DMS 273 (cell line): ENCODE results near the gene GRIN3A.

Experiments used
- DNase-seq: peaks from one replicate; lab custom pipeline; 2025; ENCODE audit not compliant: unreplicated experiment; lab: John Stamatoyannopoulos, UW

GRIN3A gene

GRCh38 chr9:101533334-101534204 is 204.9 kb downstream of the GRIN3A start, which contains the start of gene RNF20:
Gene RNF20 (plus strand): TSS chr9:101533853. CDS start chr9:101535424, 1,571 bp downstream.
- peak; percentile 100 for DNase-seq

- DNase-seq = peak; percentile 83
These were observed 208.3 kb downstream of the GRIN3A start for GRCh38 chr9:101530076-101530711.

GRCh38 chr9:101528015-101528414 is 210.4 kb downstream of the GRIN3A start:
- DNase-seq = no peak

GRCh38 chr9:101527066-101527465 is 211.4 kb downstream of the GRIN3A start:
- DNase-seq = no peak

GRCh38 chr9:101524371-101524770 is 214.1 kb downstream of the GRIN3A start:
- DNase-seq = no peak
